ENCODE measurements around the gene PIGH.

PIGH gene

DNA sequence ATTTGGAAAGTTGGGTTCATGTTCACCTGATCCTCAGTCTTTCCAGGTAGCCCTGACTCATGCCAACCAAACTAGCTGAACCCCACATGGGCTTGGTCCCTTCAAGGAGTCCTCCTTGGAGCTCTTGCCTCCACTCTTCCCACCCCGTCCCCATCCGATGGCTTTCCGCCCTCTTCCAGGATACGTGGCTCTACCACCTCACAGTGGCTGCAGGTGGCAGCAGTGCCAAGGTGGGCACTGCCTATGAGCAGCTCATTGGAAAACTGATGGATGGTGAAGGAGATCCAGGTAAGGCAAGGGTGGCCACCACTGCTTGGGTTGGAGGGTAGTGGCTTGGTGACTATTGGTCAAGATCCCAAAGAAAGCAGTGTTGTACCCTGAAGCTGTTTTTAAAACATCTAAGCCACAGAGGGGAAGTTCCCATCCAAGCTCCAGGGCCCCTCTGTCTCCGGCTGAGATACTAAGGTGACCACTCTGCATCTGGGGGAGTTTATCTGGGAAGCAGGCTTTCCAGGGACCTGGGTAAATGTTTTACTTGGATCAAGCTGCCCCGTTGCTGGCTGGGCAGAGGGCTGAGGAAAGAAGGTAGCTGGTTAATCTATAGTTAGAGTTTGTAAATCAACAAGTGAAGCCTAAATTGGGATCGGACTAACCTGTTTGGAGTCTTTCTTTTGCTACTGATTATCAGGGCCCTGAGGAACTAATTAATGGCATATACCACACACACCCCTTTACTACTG lies 23.7 kb downstream of the PIGH start:
- in situ Hi-C loops (cut with HindIII; ENCODE audit: low pct_ligation_motif_present, low sequenced_read_pairs) = no loop called here
- no peaks in the 10 kb centered on the region for H3K36me3 ChIP-seq (replicated peaks)
- H3K27ac ChIP-seq = no peak overlapping the region
- H3K27me3 ChIP-seq (replicated peaks) = no peaks in the 10 kb centered on the region
- DNase-seq = no peak
- TF ChIP-seq, protein P1, sequence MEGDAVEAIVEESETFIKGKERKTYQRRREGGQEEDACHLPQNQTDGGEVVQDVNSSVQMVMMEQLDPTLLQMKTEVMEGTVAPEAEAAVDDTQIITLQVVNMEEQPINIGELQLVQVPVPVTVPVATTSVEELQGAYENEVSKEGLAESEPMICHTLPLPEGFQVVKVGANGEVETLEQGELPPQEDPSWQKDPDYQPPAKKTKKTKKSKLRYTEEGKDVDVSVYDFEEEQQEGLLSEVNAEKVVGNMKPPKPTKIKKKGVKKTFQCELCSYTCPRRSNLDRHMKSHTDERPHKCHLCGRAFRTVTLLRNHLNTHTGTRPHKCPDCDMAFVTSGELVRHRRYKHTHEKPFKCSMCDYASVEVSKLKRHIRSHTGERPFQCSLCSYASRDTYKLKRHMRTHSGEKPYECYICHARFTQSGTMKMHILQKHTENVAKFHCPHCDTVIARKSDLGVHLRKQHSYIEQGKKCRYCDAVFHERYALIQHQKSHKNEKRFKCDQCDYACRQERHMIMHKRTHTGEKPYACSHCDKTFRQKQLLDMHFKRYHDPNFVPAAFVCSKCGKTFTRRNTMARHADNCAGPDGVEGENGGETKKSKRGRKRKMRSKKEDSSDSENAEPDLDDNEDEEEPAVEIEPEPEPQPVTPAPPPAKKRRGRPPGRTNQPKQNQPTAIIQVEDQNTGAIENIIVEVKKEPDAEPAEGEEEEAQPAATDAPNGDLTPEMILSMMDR (IDR thresholded peaks at IDR 0.05; ENCODE audit: low read depth, low read length, missing control alignments) = no peak
- H3K4me3 ChIP-seq (ENCODE audit: low read depth, low read length) = no peak overlapping the region

DNA sequence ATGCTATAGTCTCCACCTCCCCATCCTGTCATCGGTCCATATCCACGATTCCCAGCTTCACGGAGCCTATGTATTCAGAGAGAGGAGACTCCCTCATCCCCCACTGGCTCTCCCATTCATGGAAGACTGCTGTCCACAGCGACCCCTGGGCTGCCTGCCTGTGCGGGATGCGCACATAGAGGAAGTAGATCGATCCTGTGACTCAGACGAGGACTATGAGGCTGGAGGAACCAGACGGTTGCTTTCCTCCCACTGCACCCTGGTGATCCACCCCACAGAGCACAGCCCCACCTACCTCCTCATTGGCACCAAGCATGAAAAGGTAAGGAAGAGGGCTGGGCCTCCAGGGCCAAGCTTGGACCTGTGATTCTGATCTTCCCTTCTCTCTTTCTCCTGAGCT lies 24.4 kb downstream of the PIGH start:
- in situ Hi-C loops (cut with HindIII; ENCODE audit: low pct_ligation_motif_present, low sequenced_read_pairs) = no loop called here
- Histone ChIP-seq H3K4me3 (ENCODE audit: low read depth, low read length) (no peak overlapping the region), H3K27ac (no peak overlapping the region), H3K36me3 (replicated peaks) (no peaks in the 10 kb centered on the region), H3K27me3 (replicated peaks) (no peaks in the 10 kb centered on the region)
- TF ChIP-seq, protein P1 (IDR thresholded peaks at IDR 0.05; ENCODE audit: low read depth, low read length, missing control alignments) = no peak
- DNase-seq = peak; percentile 6

DNA sequence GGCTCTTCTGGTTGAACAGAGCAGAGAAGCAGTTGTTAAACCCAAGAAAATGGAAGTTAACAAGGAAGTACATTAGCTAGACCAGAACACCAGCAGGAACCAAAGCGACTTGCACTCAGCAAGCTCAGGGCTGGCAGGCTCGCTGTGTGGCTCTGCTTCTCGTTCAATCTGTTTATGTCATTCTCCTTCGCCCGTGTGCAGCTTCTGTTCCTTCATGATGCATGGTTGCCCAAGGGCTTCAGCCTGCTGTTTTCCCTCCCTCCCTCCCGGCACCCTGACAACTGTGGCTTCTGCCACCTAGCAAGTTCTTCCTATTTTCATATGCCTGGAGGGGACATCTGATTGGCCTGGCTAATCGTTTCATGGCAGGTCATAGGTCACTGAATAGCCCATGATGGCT lies 25.3 kb downstream of the PIGH start:
- in situ Hi-C loops (cut with HindIII; ENCODE audit: low pct_ligation_motif_present, low sequenced_read_pairs) = no loop called here
- no peak overlapping the region for H3K27ac ChIP-seq
- DNase-seq = no peak
- TF ChIP-seq, protein P1 (IDR thresholded peaks at IDR 0.05; ENCODE audit: low read depth, low read length, missing control alignments) = no peak
- no peaks in the 10 kb centered on the region for H3K27me3 ChIP-seq (replicated peaks)
- H3K4me3 ChIP-seq (ENCODE audit: low read depth, low read length) = no peak overlapping the region
- H3K36me3 ChIP-seq (replicated peaks) = no peaks in the 10 kb centered on the region

DNA sequence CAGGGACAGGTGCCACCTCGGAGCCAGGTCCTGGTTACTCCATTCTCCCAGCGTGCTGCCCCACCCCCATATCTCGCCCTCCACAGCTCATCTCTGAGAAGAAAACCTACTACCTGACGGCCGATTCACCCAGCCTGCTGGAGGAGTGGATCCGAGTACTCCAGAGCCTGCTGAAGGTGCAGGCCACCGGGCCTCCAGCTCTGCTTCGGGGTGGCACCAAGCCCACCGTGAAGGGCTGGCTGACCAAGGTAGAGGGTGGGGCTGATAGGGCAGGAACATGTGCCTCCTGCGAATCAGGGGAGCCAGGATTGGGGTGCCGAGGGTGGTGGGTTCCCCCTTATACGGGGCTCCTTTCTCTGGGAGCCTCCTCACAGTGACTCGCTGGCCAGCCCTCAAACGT lies 25.9 kb downstream of the PIGH start:
- H3K27ac ChIP-seq = no peak overlapping the region
- H3K36me3 ChIP-seq (replicated peaks) = no peaks in the 10 kb centered on the region
- DNase-seq = no peak
- TF ChIP-seq, protein P1 (IDR thresholded peaks at IDR 0.05; ENCODE audit: low read depth, low read length, missing control alignments) = no peak
- in situ Hi-C loops (cut with HindIII; ENCODE audit: low pct_ligation_motif_present, low sequenced_read_pairs) = no loop called here
- no peaks in the 10 kb centered on the region for H3K27me3 ChIP-seq (replicated peaks)
- no peak overlapping the region for H3K4me3 ChIP-seq (ENCODE audit: low read depth, low read length)

DNA sequence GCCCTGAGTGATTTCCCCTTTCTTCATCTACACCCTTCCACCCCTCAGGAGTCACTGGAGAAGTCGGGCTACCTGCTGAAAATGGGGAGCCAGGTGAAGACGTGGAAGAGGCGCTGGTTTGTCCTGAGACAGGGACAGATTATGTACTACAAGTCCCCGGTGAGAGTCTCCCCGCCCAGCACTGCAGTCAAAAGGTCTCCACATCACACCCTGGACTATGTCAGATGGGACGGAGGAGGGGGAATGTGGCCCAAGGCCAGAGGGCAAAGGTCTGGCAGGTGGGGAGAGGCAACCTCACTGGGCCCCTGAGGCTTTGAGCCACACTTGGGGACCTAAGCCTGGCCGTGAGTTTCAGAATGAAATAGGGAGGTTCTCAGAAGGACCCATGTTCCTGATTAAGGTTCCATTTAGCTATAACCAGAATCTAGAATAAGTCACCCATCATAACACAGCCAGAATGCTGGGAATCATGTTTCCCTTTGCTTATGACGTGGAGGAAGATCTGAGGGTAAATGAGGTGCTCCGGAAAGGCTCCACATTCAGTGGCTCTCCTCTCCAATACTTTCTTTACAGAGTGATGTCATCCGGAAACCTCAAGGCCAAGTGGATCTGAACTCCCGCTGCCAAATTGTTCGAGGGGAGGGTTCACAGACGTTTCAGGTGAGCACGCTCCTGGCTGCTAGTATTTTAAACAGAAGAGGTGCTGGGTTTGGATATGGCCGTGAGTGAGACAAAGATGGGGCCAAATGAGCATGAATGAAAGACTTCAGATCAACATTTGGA lies 26.6 kb downstream of the PIGH start:
- in situ Hi-C loops (cut with HindIII; ENCODE audit: low pct_ligation_motif_present, low sequenced_read_pairs) = no loop called here

More for the DNA sequence above, 26.6 kb downstream of the PIGH start:
- TF ChIP-seq, protein P1 (IDR thresholded peaks at IDR 0.05; ENCODE audit: low read depth, low read length, missing control alignments) = no peak
- DNase-seq = no peak
- H3K27me3 ChIP-seq (replicated peaks) = no peaks in the 10 kb centered on the region
- no peak overlapping the region for H3K27ac ChIP-seq
- H3K36me3 ChIP-seq (replicated peaks) = no peaks in the 10 kb centered on the region
- H3K4me3 ChIP-seq (ENCODE audit: low read depth, low read length) = no peak overlapping the region

Measured in brain microvascular endothelial cell (primary cell).